HG03045 (cell line): ENCODE results near the gene GPBP1L1.
A peak's percentile ranks its signal among the peaks of the same experiment; 100 is the strongest.
"Not testable (repeated sequence)": the region's sequence is repeated elsewhere in the genome, so short reads cannot be mapped to it uniquely, and the experiment has no call there.

Experiments used
- ATAC-seq: cut with Tn5 transposase; IDR thresholded peaks from one replicate; pipeline ENCODE4 v1.9.1; 2021; ENCODE audit warnings: mild to moderate bottlenecking, moderate library complexity; ENCODE audit not compliant: unreplicated experiment

GPBP1L1 gene

GRCh38 chr1:45686288-45687013, at the start of gene GPBP1L1:
TSS of gene GPBP1L1 (minus strand) at chr1:45686533. CDS start at chr1:45659087, 27,446 bp downstream.
- ATAC-seq = peak; percentile 74

GRCh38 chr1:45730780-45731319, 44.5 kb upstream of the GPBP1L1 start:
- no peak for ATAC-seq

- no peak for ATAC-seq
Observed at GRCh38 chr1:45730075-45730779, 43.9 kb upstream of the GPBP1L1 start.

- not testable (repeated sequence) for ATAC-seq
Observed at GRCh38 chr1:45726007-45726406, 39.7 kb upstream of the GPBP1L1 start.

GRCh38 chr1:45723248-45723930, 37.1 kb upstream of the GPBP1L1 start:
- no peak for ATAC-seq

GRCh38 chr1:45722809-45723208, 36.5 kb upstream of the GPBP1L1 start:
- ATAC-seq = no peak

- no peak for ATAC-seq
Observed at GRCh38 chr1:45721207-45721606, 34.9 kb upstream of the GPBP1L1 start.

- no peak for ATAC-seq
Observed at GRCh38 chr1:45718289-45718688, 32.0 kb upstream of the GPBP1L1 start.

- not testable (repeated sequence) for ATAC-seq
Observed at GRCh38 chr1:45717386-45717785, 31.1 kb upstream of the GPBP1L1 start.

GRCh38 chr1:45716700-45717099, 30.4 kb upstream of the GPBP1L1 start:
- ATAC-seq = no peak

GRCh38 chr1:45713711-45714110, 27.4 kb upstream of the GPBP1L1 start:
- ATAC-seq = no peak

- ATAC-seq = no peak
Observed at GRCh38 chr1:45704637-45705036, 18.3 kb upstream of the GPBP1L1 start.

- ATAC-seq = no peak
Observed at GRCh38 chr1:45694823-45695222, 8.5 kb upstream of the GPBP1L1 start.

- not testable (repeated sequence) for ATAC-seq
Observed at GRCh38 chr1:45693811-45694210, 7.5 kb upstream of the GPBP1L1 start.

GRCh38 chr1:45687754-45688740, 1.7 kb upstream of the GPBP1L1 start, which contains the start of gene TMEM69:
TSS of gene TMEM69 (plus strand) at chr1:45688181. CDS start at chr1:45691069, 2,888 bp downstream.
- ATAC-seq = no peak

GRCh38 chr1:45687014-45687753, 851 bp upstream of the GPBP1L1 start:
- ATAC-seq = peak; percentile 79

- peak; percentile 5 for ATAC-seq
Observed at GRCh38 chr1:45686015-45686287, 382 bp downstream of the GPBP1L1 start.

GRCh38 chr1:45685308-45686014, 872 bp downstream of the GPBP1L1 start:
- ATAC-seq = no peak

GRCh38 chr1:45684402-45684801, 1.9 kb downstream of the GPBP1L1 start:
- no peak for ATAC-seq
